C4-2B (cell line): ENCODE measurements around the gene RASGEF1B.
"Not testable (repeated sequence)": the region's sequence is repeated elsewhere in the genome, so short reads cannot be mapped to it uniquely, and the experiment has no call there.

Source experiments
- H3K27ac ChIP-seq: fragments of 450-650 bp; 2 replicates; pipeline ENCODE4 v1.5.1; 2017
- CTCF ChIP-seq: fragments of 450-650 bp; conservative IDR thresholded peaks from 2 replicates; pipeline ENCODE4 v1.5.1; 2017; ENCODE audit warnings: mild to moderate bottlenecking
- ZFX ChIP-seq: fragments of 450-650 bp; IDR thresholded peaks from 2 replicates; pipeline ENCODE4 v1.6.1; 2017

Gene RASGEF1B

DNA sequence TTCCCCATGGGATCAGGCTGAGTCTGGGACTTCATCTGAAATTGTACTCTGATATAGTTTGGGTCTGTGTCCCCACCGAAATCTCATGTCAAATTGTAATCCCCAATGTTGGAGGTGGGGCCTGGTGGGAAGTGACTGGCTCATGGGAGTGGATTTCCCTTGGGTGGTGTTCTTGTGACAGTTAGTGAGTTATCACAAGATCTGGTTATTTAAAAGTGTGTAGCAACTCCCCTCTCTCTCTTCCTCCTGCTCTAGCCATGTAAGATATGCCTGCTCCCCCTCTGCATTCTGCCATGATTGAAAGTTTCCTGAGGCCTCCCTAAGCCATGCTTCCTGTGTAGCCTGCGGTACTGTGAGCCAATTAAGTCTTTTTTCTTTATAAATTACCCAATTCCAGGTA is 61.0 kb downstream of the RASGEF1B start:
- H3K27ac ChIP-seq = no peak overlapping the region
- TF ChIP-seq ZFX (no peak), CTCF (no peak)

- no peak overlapping the region for H3K27ac ChIP-seq
- TF ChIP-seq CTCF (no peak), ZFX (no peak)
These were observed 61.9 kb downstream of the RASGEF1B start for GRCh38 chr4:81409836-81410235.

GRCh38 chr4:81408341-81408740 is 63.4 kb downstream of the RASGEF1B start:
- TF ChIP-seq ZFX = no peak
- no peak for TF ChIP-seq CTCF
- no peak overlapping the region for H3K27ac ChIP-seq

DNA sequence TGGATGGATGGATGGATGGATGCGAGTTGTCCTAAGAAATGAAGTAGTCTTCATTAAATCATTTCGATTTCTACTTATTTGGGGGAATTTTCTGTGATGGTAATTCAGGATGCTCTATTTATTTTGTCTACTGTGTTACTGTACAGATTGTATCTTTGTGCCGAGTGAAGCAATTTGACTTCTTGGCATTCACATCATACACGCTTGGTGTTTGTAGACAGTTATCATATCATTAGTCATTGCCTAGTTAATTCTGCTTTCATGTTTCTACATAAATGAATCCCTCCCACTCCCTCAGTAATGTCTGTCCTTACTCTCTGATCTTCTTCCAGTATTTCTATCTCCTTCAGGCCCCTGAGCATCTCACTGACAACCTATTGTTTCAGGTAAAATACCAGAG is 64.0 kb downstream of the RASGEF1B start:
- H3K27ac ChIP-seq = no peak overlapping the region
- TF ChIP-seq ZFX = no peak
- TF ChIP-seq CTCF = no peak

- not testable (repeated sequence) for H3K27ac ChIP-seq
These were observed 65.2 kb downstream of the RASGEF1B start for GRCh38 chr4:81406481-81406880.

GRCh38 chr4:81405900-81406401 is 65.8 kb downstream of the RASGEF1B start:
- TF ChIP-seq ZFX = no peak
- peak; percentile 86 for TF ChIP-seq CTCF
- no peak overlapping the region for H3K27ac ChIP-seq

GRCh38 chr4:81404741-81405140 is 67.0 kb downstream of the RASGEF1B start:
- TF ChIP-seq CTCF (no peak), ZFX (no peak)
- H3K27ac ChIP-seq = no peak overlapping the region

DNA sequence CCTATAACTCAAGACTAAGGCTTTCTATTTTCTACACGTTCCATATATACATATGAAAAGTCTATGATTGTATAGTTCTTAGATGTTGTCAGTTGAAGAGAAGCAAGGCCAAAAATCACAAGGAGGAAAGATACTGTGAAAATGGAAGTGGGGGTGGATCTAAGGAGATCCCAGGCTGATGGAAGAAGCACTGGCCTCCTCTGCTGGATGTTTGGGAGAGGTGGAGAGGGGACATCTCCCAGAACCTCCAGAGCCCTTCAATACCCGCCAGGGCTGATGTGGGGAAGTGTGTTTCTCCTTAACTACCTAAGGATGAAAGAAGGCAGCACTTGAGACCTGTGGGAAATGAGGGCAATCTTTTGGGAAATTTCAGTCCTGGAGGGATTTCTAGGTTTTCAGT is 67.4 kb downstream of the RASGEF1B start:
- TF ChIP-seq CTCF (no peak), ZFX (no peak)
- H3K27ac ChIP-seq = no peak overlapping the region
